ENCODE data around the gene SKAP1.

The SKAP1 gene

GRCh38 chr17:48174833-48175523 lies 255.0 kb downstream of the SKAP1 start:
- no peak for TF ChIP-seq CTCF (conservative IDR thresholded peaks at IDR 0.05)
- no peak overlapping the region for H3K27ac ChIP-seq

GRCh38 chr17:48173191-48173984 lies 256.6 kb downstream of the SKAP1 start:
- no peak overlapping the region for H3K27ac ChIP-seq
- TF ChIP-seq CTCF (conservative IDR thresholded peaks at IDR 0.05) = no peak

- H3K27ac ChIP-seq = no peak overlapping the region
- no peak for TF ChIP-seq CTCF (conservative IDR thresholded peaks at IDR 0.05)
Observed at GRCh38 chr17:48169926-48170325, 260.1 kb downstream of the SKAP1 start.

GRCh38 chr17:48163809-48164208 lies 266.2 kb downstream of the SKAP1 start:
- H3K27ac ChIP-seq = peak overlapping the region; percentile 75; the same call in 1 of the 2 replicates
- peak; percentile 49 for TF ChIP-seq CTCF (conservative IDR thresholded peaks at IDR 0.05)

GRCh38 chr17:48162946-48163506 lies 267.0 kb downstream of the SKAP1 start:
- peak overlapping the region; percentile 75 for H3K27ac ChIP-seq

GRCh38 chr17:48162306-48162934 lies 267.6 kb downstream of the SKAP1 start:
- TF ChIP-seq CTCF (conservative IDR thresholded peaks at IDR 0.05) = no peak
- peak overlapping the region; percentile 75 for H3K27ac ChIP-seq

More at GRCh38 chr17:48162946-48163506, 267.0 kb downstream of the SKAP1 start:
- TF ChIP-seq CTCF (conservative IDR thresholded peaks at IDR 0.05) = no peak

All from VCaP (cell line).